B cell (primary cell): ENCODE measurements around the gene PLGLB1. TPM values are rescaled to one million over a fixed set of nuclear protein-coding genes. Genes with fewer than 3 reads are reported as not detected.
"Not testable (repeated sequence)": the region's sequence is repeated elsewhere in the genome, so short reads cannot be mapped to it uniquely, and the experiment has no call there.

Experiments used
- ATAC-seq: fragments of 200-7000 bp; cut with Tn5 transposase; one replicate; pipeline ENCODE4 v1.10.0; 2021; ENCODE audit warnings: low read depth, mild to moderate bottlenecking, moderate number of reproducible peaks, moderate library complexity
- CTCF ChIA-PET: fragments of 350-600 bp; sonication (Branson Sonifier 250); formaldehyde crosslinking; loops from one replicate; lab custom pipeline; 2021; ENCODE audit warnings: antibody characterized with exemption, inconsistent platforms; lab: Charles Lee
- POLR2A ChIA-PET: fragments of 350-600 bp; sonication (Branson Sonifier 250); formaldehyde crosslinking; loops from one replicate; lab custom pipeline; 2021; ENCODE audit warnings: antibody characterized with exemption; lab: Charles Lee
- DNase-seq: peaks from one replicate; pipeline ENCODE4 v3.0.0; 2013
- H2AFZ ChIP-seq: 2 replicates; pipeline ENCODE4 v1.6.1; 2012; ENCODE audit warnings: mild to moderate bottlenecking, low read depth, low read length; ENCODE audit not compliant: insufficient read depth, poor library complexity, severe bottlenecking
- H3K27ac ChIP-seq, 2 donors: 1 replicate in 1 of 2; 2 replicates in 1 of 2; pipeline ENCODE4 v1.5.1; 2012 to 2013; ENCODE audit warnings: low read length in 2 of 2, mild to moderate bottlenecking in 2 of 2, moderate library complexity in 1 of 2
- H3K27me3 ChIP-seq, 4 experiments: fragments of 200-600 bp in 1 of 4; sonication (generic) in 1 of 4; replicated peaks in 1 of 4; 1 replicate in 2 of 4; 2 replicates in 2 of 4; pipeline versions ENCODE4 v1.6.1 to v1.7.0; 2013 to 2016; ENCODE audit warnings: low read length in 3 of 4, mild to moderate bottlenecking in 2 of 4, mixed read lengths in 1 of 4, moderate library complexity in 1 of 4; ENCODE audit not compliant: insufficient read depth in 4 of 4, control insufficient read depth in 3 of 4; ENCODE audit errors: control extremely low read depth in 1 of 4
- H3K36me3 ChIP-seq, 2 experiments: replicated peaks in 1 of 2; 1 replicate in 1 of 2; 2 replicates in 1 of 2; pipeline versions ENCODE4 v1.6.1 to v1.7.1; 2013; ENCODE audit warnings: low read length in 1 of 2; ENCODE audit not compliant: insufficient read depth in 2 of 2, control insufficient read depth in 1 of 2; ENCODE audit errors: control extremely low read depth in 1 of 2, extremely low read depth in 1 of 2
- H3K4me1 ChIP-seq, 2 donors: fragments of 200-600 bp in 1 of 2; sonication (generic) in 1 of 2; 1 replicate in 1 of 2; 2 replicates in 1 of 2; pipeline versions ENCODE4 v1.5.1 to v1.6.1; 2013 to 2017; ENCODE audit warnings: low read length in 2 of 2; ENCODE audit not compliant: control insufficient read depth in 2 of 2, insufficient read depth in 2 of 2
- H3K4me2 ChIP-seq: replicated peaks from 2 replicates; pipeline ENCODE3; 2012; ENCODE audit warnings: mild to moderate bottlenecking, low read depth, low read length; ENCODE audit not compliant: poor library complexity, severe bottlenecking
- H3K4me3 ChIP-seq, 5 experiments: fragments of 200-600 bp in 1 of 5; sonication (generic) in 1 of 5; 1 replicate in 3 of 5; 2 replicates in 2 of 5; pipeline versions ENCODE4 v1.5.1 to v1.7.0; 2011 to 2016; ENCODE audit warnings: low read length in 4 of 5, mild to moderate bottlenecking in 4 of 5, low read depth in 2 of 5, control low read depth in 1 of 5, moderate library complexity in 1 of 5; ENCODE audit not compliant: insufficient read depth in 1 of 5; ENCODE audit errors: control extremely low read depth in 1 of 5, extremely low read depth in 1 of 5
- H3K79me2 ChIP-seq: fragments of 200-600 bp; sonication (generic); one replicate; pipeline ENCODE4 v1.6.0; 2016; ENCODE audit warnings: low read length; ENCODE audit not compliant: control insufficient read depth, insufficient read depth
- H3K9ac ChIP-seq: fragments of 200-600 bp; sonication (generic); 2 replicates; pipeline ENCODE4 v1.6.1; 2017; ENCODE audit warnings: mild to moderate bottlenecking, low read length, moderate library complexity
- H3K9me3 ChIP-seq, 3 donors: one replicate each; pipeline versions ENCODE4 v1.6.1 to v1.7.1; 2013; ENCODE audit warnings: low read length in 2 of 3; ENCODE audit not compliant: control insufficient read depth in 2 of 3, insufficient read depth in 1 of 3; ENCODE audit errors: control extremely low read depth in 1 of 3
- H4K20me1 ChIP-seq: 2 replicates; pipeline ENCODE4 v1.6.0; 2012; ENCODE audit warnings: mild to moderate bottlenecking, low read length; ENCODE audit not compliant: insufficient read depth, control insufficient read depth, poor library complexity, severe bottlenecking
- H3K27ac Mint-ChIP-seq: one replicate; pipeline ENCODE4 v1.8.0; 2021; ENCODE audit warnings: mixed read lengths
- H3K27me3 Mint-ChIP-seq: one replicate; pipeline ENCODE4 v1.8.0; 2021; ENCODE audit warnings: mixed read lengths
- H3K4me1 Mint-ChIP-seq: one replicate; pipeline ENCODE4 v1.8.0; 2021; ENCODE audit warnings: mixed read lengths
- H3K4me3 Mint-ChIP-seq: one replicate; pipeline ENCODE4 v1.8.0; 2021; ENCODE audit warnings: mixed read lengths
- H3K9me3 Mint-ChIP-seq: one replicate; pipeline ENCODE4 v1.8.0; 2022; ENCODE audit warnings: mixed read lengths; ENCODE audit not compliant: insufficient read depth
- CTCF ChIP-seq: fragments of 200-600 bp; IDR thresholded peaks from one replicate; pipeline ENCODE4 v1.8.0; 2022; ENCODE audit warnings: antibody characterized with exemption, mild to moderate bottlenecking
- WGBS: methylation state at CpG from one replicate; pipeline ENCODE4 v1.1.5; 2013; ENCODE audit warnings: missing lambda C conversion rate; ENCODE audit not compliant: insufficient coverage; 5-methylcytosine and 5-hydroxymethylcytosine counted together
- intact Hi-C: fragments of 100-400 bp; cut with micrococcal nuclease; formaldehyde crosslinking; loops from one replicate; pipeline ENCODE4 v1.10.0; 2022
- polyA plus RNA-seq: library from polyadenylated mRNA; depleted of rRNA; stranded (reverse); fragments of >200 nt; gene quantifications from 2 replicates; pipeline ENCODE4 v1.2.3, GENCODE V29; 2012
- total RNA-seq, 2 donors: library from RNA; stranded (reverse); fragments of 120-200 nt in 1 of 2; gene quantifications; 1 replicate in 1 of 2; 2 replicates in 1 of 2; pipeline versions ENCODE4 v1.2.3 to v1.2.4, GENCODE V29; 2013 to 2022

Gene PLGLB1
- total and polyA plus RNA-seq, 2 donors (not counting 1 experiment from before 2014, with no cell fraction given) = 2.7 to 16.9 TPM

- peak; percentile 27 for TF ChIP-seq CTCF
- H3K4me1 Mint-ChIP-seq, H3K9ac ChIP-seq, H2AFZ ChIP-seq, H3K4me1 ChIP-seq, POLR2A ChIA-PET, H3K4me3 ChIP-seq, H3K27ac ChIP-seq, H3K27ac Mint-ChIP-seq, H3K36me3 ChIP-seq, intact Hi-C loops, DNase-seq, H3K27me3 Mint-ChIP-seq, H3K79me2 ChIP-seq, CTCF ChIA-PET, H3K4me3 Mint-ChIP-seq, H3K9me3 ChIP-seq, ATAC-seq, H3K9me3 Mint-ChIP-seq, H3K27me3 ChIP-seq, H3K4me2 ChIP-seq, H4K20me1 ChIP-seq: not testable (repeated sequence)
- no CpG with 5 or more reads among the region's 7 CpGs for WGBS
Measured at GRCh38 chr2:87041321-87041978, 19.8 kb upstream of the PLGLB1 start.

GRCh38 chr2:87028607-87029006, 7.0 kb upstream of the PLGLB1 start:
- H4K20me1 ChIP-seq, H3K4me3 ChIP-seq, H3K9me3 ChIP-seq, CTCF ChIA-PET, H3K4me1 Mint-ChIP-seq, H3K4me1 ChIP-seq, H3K4me3 Mint-ChIP-seq, H3K36me3 ChIP-seq, intact Hi-C loops, H3K9ac ChIP-seq, POLR2A ChIA-PET, ATAC-seq, H3K9me3 Mint-ChIP-seq, H3K27ac Mint-ChIP-seq, H3K4me2 ChIP-seq, H2AFZ ChIP-seq, H3K27me3 ChIP-seq, H3K27ac ChIP-seq, H3K79me2 ChIP-seq, H3K27me3 Mint-ChIP-seq, DNase-seq: not testable (repeated sequence)

GRCh38 chr2:87026816-87027215, 5.2 kb upstream of the PLGLB1 start:
- H3K9ac ChIP-seq = not testable (repeated sequence)

More at GRCh38 chr2:87026816-87027215, 5.2 kb upstream of the PLGLB1 start:
- H3K27ac ChIP-seq, H3K4me1 ChIP-seq, H3K4me2 ChIP-seq, H3K9me3 Mint-ChIP-seq, H3K4me3 ChIP-seq, H3K27me3 Mint-ChIP-seq, H3K79me2 ChIP-seq, ATAC-seq, H2AFZ ChIP-seq, CTCF ChIA-PET, H3K36me3 ChIP-seq, H3K4me1 Mint-ChIP-seq, POLR2A ChIA-PET, H3K27ac Mint-ChIP-seq, intact Hi-C loops, DNase-seq, H3K27me3 ChIP-seq, H3K4me3 Mint-ChIP-seq, H4K20me1 ChIP-seq, H3K9me3 ChIP-seq: not testable (repeated sequence)
- WGBS = no CpG with 5 or more reads among the region's 1 CpG
